IPS-NIHi11 (cell line): ENCODE measurements around the gene TBATA.
A peak's percentile ranks its signal among the peaks of the same experiment; 100 is the strongest.
"Not testable (repeated sequence)": the region's sequence is repeated elsewhere in the genome, so short reads cannot be mapped to it uniquely, and the experiment has no call there.

Source experiments
- DNase-seq: peaks from one replicate; pipeline ENCODE4 v3.0.0; 2012; ENCODE audit warnings: mixed read lengths, low spot score

The TBATA gene

GRCh38 chr10:70778267-70778924 is 6.8 kb downstream of the TBATA start:
- no peak for DNase-seq

GRCh38 chr10:70777063-70777875 is 7.9 kb downstream of the TBATA start:
- DNase-seq: no peak

DNA sequence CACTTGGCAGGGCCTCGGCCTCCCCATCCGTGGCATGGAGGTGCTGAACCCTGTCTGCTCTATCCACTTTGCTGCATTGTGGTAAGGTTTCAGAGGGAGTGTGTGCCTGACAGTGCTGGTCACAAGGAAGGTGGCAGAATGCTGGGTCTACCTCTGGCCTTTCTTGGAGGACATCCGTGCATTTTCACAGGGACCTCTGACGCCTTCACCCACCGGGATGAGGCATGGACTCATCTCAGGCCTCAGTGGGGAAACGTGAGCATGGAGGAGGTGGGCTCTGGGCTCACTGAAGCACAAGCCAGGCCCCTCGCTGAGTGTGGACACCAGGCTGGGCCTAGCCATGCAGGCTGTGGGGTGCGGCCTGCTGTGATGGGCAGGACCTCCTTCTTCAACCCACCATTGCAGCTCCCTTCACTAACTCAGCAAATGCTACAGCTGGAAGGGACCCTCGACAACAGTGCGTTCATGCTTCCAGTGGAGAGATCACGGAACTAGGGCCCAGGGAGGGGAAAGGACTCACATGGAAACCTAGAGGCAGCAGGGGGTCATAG is 8.6 kb downstream of the TBATA start:
- DNase-seq: no peak

DNA sequence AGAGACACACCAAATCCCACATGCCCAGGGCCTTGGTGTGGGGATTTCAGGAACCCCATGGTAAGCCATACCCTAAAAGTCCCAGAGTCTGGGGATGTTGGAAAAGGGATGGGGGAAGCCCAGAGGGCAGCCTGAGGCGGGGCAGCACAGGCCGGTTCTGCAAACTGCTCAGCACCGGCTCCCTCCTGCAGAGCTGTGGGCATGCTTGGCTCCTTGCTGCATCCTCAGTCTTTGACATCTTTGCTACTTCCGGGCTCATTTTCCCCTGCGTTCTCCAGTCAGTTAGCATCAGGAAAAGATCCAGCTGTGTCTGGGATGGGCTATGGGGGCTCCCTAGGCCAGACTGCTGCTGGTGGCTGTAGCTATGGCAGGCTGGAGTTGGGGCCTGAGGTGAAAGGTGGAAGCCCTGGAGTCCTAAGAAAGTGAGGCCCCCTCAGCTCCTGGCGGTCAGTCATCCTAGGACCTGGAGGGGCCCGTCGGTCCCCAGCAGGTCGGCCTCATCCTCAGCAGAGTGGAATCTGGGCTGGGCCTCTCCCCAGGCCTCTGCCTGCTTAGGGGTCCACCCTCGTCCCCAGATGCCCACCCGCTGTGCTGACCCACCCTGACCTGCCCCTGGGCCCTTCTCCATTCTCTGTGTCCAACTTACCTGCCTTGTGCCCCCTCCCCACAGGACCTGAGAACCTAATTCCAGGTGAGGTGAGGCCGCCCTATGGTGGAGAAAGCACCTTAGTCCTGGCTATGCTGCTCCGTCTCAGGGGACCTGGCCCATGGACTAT is 9.3 kb downstream of the TBATA start:
- DNase-seq: no peak

DNA sequence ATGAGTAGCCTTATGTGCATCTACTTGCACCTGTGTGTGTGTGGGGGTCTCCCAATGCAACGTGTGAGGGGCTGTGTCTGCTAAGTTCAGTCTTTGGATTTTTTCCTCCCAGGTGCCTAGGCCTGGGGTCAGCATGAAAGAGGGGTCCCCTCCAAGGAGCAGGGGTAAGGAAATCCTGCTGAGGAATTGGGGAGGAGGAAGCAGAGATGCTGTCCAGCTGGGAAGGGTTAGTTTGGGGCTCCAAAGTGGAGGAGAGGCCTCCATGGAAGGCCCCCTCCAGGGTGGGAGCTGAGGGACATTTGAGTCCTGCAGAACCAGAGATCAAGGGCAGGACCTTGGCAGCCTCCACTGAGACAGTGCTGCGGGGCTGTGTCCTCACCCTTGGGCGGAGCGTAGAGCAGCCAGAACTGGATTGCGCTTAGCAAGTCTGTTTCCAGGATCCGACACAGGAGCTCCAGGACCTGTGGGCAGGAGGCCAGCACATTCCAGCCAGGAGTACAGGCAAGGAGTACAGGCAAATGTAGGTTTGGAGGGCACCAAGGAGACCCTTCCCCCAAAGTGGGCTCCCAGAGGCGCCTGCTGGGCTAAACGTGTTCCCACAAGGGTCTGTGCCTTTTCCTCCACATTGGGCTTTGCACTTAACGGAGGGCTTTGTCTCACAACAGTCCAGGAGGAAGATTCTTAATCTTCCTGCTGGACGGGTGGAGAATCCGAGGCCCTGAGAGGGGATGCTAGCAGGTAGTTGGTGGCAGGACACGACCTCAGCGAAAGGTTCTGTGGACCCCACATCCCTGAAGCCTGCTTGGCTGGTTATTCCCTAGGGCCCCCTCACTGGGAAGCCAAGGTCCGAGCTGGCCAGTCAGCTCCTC is 10.1 kb downstream of the TBATA start:
- DNase-seq: peak; percentile 12

DNA sequence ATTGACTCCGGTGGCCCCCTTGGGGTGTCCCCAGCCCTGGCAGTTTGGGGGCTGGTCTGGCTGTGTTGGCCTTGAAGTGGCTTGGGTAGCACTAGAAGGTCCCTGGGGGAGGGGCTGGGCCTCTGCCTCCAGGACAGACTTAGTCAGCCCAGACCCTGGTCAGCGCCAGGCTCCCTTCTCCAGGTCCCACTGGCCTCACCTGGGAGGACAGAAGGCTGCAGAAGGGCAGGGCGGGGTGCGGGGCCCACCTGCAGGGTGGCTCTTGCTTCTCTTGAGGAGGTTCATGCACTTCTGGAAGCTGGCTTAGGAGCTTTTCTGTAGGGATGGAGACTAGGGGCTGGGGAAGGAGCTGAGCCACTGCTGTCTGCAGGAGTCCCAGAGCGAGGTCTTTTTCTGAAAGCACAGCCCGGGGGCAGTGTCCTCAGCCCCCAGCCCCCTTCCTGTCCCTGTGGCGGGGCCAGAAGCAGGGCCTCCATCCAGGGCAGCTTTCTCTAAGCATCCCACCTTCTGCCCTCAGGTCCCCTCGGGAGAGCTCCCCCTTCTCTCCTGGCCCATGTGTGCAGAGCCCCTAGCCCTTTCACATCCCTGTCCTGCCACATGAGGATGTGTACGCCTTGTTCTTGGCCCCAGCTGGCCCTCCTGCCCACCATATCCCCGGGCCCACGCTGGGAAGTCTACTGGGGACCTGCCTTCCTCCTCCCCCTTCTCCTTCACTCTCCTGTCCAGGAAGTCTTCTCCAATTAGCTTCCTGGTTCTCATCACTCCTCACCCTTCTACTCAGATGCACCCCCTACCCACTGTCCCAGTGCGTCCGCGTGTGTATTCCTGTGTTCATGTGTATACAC is 11.0 kb downstream of the TBATA start:
- DNase-seq: peak; percentile 19

GRCh38 chr10:70773461-70773860 is 11.7 kb downstream of the TBATA start:
- DNase-seq: no peak

- peak; percentile 6 for DNase-seq
These were observed 12.6 kb downstream of the TBATA start for GRCh38 chr10:70772627-70773026.

GRCh38 chr10:70771311-70772194 is 13.6 kb downstream of the TBATA start:
- no peak for DNase-seq

GRCh38 chr10:70770516-70770915 is 14.7 kb downstream of the TBATA start:
- DNase-seq: not testable (repeated sequence)

DNA sequence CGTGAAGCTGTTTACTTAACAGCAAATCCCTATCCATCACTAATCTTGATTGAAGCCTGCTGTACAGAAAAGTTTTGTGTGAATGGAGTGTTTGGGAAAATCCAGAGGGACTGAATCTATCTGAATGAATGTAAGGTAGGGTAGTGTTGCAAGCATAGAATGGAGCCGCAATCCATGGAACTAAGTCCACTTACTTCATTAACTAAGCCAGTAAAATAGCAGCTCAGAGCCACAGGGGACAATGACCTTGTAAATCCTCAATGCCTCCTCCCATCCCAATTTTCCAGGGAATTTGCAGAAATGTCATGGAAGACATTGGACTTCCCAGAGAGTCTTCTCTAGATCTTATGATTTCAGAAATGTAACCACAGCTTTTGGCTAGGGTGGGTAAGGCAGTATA is 15.2 kb downstream of the TBATA start:
- no peak for DNase-seq

DNA sequence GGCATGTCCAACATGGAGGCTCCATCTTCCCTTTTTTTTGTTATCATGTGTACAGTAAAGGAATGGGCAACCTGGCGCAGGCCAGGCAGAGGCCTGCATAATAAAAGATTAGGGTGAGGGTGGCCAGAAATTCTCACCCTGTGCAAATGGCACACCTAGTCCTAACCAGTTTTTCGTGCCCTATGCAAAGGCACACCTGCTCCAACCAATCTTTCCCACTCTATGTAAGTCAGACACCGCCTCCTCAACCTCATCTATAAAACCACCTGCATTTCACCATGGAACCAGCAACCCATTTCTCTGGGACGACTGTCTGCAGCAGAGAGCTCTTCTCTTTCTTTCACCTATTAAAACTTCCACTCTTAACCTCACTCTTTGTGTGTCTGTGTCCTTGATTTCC is 16.1 kb downstream of the TBATA start:
- no peak for DNase-seq

DNA sequence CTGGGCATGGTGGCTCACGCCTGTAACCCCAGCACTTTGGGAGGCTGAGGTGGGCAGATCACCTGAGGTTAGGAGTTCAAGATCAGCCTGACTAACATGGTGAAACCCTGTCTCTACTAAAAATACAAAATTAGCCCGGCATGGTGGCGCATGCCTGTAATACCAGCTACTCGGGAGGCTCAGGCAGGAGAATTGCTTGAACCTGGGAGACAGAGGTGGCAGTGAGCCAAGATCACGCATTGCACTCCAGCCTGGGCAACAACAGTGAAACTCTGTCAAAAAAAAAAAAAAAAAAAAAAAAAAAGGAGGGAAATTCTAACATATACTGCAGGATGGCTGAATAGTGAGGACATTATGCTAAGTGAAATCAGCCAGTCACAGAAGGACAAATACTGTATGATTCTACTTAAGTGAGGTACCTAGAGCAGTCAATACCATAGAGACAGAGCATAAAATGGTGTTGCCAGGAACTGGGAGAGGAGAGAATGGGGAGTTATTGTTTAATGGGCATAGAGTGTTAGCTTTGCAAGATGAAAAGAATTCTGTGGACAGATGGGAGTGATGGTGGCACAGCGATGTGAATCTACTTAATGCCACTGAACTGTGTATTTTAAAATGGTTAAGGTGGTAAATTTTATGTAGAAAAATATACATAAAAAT is 17.0 kb downstream of the TBATA start:
- DNase-seq: not testable (repeated sequence)

DNA sequence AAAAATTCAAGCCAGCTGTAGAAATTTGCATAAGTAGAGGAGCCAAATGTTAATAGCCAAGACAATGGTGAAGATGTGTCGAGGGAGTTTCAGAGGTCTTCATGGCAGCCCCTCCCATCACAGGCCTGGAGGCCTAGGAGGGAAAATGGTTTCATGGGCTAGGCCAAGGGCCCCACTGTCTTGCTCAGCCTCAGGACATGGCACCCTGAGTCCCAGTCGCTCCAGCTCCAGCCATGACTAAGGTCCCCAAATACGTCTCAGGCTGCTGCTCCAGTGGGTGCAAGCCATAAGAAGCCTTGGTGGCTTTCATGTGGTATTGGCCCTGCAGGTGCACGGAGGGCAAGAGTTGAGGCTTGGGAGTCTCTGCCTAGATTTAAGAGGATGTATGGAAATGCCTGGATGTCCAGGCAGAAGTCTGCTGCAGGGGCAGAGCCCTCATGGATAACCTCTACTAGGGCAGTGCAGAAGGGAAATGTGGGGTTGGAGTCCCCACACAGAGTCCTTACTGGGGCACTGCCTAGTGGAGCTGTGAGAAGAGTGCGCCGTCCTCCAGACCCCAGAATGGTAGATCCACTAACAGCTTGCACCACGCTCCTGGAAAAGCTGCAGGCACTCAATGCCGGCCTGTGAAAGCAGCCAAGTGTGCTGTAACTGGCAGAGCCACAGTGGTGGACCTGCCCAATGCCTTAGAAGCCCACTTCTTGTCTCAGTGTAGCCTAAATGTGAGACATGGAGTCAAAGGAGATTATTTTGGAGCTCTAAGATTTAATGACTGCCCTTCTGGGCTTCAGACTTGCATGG is 19.2 kb downstream of the TBATA start:
- no peak for DNase-seq

DNA sequence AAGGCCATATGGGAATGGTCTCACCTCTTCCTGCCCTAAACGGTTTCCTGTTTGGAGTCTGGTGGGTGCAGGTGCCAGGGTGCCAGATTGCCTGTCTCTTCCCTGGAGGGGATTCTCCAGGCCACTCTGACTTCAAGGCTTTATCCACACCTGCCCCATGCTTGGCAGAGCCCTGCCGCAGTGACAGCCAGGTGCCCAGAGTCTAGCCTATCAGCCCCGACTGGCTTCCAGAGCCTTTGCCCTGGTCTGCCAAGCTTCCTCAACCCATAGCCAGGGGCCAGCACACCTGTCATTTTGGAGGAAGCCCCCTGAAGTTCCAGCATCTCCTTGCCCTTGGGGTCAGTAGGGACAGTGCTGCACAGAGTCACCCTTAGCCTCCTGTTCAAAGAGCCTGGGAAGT is 21.6 kb downstream of the TBATA start:
- no peak for DNase-seq

DNA sequence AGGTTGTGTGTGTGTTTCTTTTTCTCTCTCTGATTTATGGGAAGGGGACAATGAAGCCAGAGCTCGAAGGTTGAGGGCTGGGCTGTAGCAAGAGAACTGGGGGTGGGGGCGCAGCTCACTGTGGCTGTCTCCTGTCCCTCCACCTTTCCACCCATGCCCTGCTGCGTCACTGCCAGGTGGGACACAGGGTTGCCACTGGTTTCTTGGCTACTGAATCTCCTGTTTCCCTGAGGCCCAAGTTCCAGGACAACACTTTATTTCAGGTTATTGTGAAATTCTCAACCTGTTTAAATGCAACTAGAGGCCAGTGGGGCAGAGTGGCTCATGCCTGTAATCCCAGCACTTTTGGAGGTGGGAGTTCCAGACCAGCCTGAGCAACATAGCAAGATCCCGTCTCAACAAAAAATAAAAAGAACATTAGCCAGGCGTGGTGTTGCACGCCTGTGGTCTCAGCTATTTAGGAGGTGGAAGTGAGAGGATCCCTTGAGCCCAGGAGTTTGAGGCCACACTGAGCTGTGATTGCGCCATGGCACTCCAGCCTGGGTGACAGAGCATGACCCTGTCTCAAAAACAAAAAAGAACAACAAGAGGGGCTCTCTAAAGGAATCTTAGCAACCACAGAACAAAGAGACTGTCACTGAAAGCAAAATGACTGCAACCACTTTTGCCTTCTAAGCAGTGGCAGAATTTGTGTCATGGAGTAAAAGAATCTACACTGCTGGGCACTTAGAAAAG is 22.6 kb downstream of the TBATA start:
- no peak for DNase-seq

DNA sequence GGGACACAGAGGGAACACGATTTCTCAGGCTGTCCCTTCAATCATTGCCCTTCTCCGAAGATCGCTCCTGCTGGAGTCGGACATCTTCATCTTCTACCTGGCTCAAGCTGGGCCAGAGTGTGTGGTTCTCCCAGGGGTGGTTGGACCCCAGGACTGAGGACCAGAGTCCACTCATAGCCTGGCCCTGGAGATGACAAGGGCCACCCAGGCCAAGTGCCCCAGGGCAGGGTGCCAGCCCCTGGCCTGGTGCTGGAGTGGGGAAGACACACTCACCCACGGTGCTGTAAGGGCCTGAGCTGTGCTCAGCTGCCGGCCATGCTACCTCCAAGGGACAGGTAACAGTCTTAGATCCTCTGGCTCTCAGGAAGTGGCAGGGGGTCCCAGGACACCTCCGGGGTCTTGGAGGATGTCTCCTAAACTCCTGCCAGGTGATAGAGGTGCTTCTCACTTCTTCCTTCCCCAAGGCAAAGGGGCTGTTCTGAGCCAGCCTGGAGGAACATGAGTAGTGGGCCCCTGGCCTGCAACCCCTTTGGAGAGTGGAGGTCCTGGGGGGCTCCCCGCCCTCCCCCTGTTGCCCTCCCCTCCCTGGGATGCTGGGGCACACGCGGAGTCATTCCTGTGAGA is 23.3 kb downstream of the TBATA start:
- no peak for DNase-seq
